ENCODE data around the gene RNASET2. TPM values are rescaled to one million over a fixed set of nuclear protein-coding genes. Genes with fewer than 3 reads are reported as not detected.
A peak's percentile ranks its signal among the peaks of the same experiment; 100 is the strongest.

The RNASET2 gene
- total and polyA plus RNA-seq, 2 of the 13 experiments (the other 11 are each of a cell fraction or from before 2014, with no cell fraction given), result 44.6 to 597 TPM

DNA sequence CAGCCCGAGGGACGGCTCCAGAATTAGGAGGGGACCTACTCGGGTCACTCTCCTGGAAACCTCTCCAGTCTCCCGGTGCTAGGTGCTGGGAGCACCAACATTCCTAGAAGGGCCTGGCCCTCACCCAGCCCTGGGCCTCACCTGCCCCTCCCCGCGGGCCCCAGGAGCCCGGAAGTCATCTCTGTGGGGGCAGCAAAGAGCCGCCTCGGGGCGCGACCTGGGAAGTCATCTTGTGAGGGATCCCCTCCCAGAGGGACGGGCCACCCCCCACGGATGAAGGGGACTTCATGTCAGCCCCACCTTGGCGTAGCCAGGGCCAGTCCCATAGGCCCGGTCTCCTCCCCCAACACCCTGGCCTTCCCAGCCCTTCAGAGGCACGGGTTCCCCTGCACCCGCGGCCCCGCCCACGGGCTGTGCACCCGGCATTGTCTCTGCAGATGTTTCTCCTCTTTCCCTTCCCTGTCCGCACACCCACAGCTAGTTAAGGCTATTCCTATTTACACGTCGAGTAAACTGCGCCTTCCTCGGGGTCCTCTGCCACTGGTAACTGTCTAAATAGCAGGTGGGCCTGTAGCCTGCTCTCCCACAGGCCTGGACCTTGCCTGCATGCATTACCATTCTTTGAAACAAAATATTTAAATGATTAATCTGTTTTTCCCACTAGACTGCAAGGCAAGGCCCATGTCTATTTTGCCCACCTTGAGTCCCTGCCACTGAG is 896 bp upstream of the RNASET2 start (continued):
- TF ChIP-seq ZNF746 (CRISPR knock-in tag; IDR thresholded peaks at IDR 0.05) (peak; percentile 94; the same call in 1 of the 2 replicates), ZEB1 (IDR thresholded peaks at IDR 0.05; ENCODE audit: insufficient replicate concordance, low read depth) (peak; percentile 29), NCOA1 (CRISPR knock-in tag; IDR thresholded peaks at IDR 0.05) (no peak), ZNF335 (CRISPR knock-in tag; IDR thresholded peaks at IDR 0.05) (peak; percentile 52), ZNF678 (CRISPR knock-in tag; IDR thresholded peaks at IDR 0.05) (no peak), ZNF7 (CRISPR knock-in tag; IDR thresholded peaks at IDR 0.05) (no peak), KDM5B (CRISPR knock-in tag; IDR thresholded peaks at IDR 0.05; ENCODE audit: borderline replicate concordance) (no peak; the same call in 1 of the 2 replicates), PAX8 (CRISPR knock-in tag; IDR thresholded peaks at IDR 0.05; ENCODE audit: borderline replicate concordance) (no peak), GABPA (IDR thresholded peaks at IDR 0.05; ENCODE audit: low read depth, low read length) (no peak), GABPA (CRISPR knock-in tag; IDR thresholded peaks at IDR 0.05; ENCODE audit: low read depth) (peak; percentile 87), ZNF572 (CRISPR knock-in tag; IDR thresholded peaks at IDR 0.05) (peak; percentile 71; the same call in 1 of the 2 replicates), AFF4 (CRISPR knock-in tag; IDR thresholded peaks at IDR 0.05) (no peak; the same call in 1 of the 2 replicates), ZSCAN12 (CRISPR knock-in tag; IDR thresholded peaks at IDR 0.05) (no peak), HNRNPL (IDR thresholded peaks at IDR 0.05; ENCODE audit: low read depth, low read length) (peak; percentile 78; the same call in 1 of the 2 replicates), SOX5 (CRISPR knock-in tag; IDR thresholded peaks at IDR 0.05; ENCODE audit: borderline replicate concordance) (peak; percentile 80; the same call in 1 of the 2 replicates), GZF1 (CRISPR knock-in tag; IDR thresholded peaks at IDR 0.05) (no peak), ZNF337 (CRISPR knock-in tag; IDR thresholded peaks at IDR 0.05; ENCODE audit: borderline replicate concordance, low read depth) (no peak; the same call in 1 of the 2 replicates), NBN (conservative IDR thresholded peaks at IDR 0.05) (no peak), SUZ12 (IDR thresholded peaks at IDR 0.05; ENCODE audit: low read depth, low read length) (no peak), NCOR1 (IDR thresholded peaks at IDR 0.05; ENCODE audit: borderline replicate concordance, low read length) (0 out of 2 replicates have a peak, but pooled peaks have one; percentile 48)
- TF ChIP-seq, protein P1, sequence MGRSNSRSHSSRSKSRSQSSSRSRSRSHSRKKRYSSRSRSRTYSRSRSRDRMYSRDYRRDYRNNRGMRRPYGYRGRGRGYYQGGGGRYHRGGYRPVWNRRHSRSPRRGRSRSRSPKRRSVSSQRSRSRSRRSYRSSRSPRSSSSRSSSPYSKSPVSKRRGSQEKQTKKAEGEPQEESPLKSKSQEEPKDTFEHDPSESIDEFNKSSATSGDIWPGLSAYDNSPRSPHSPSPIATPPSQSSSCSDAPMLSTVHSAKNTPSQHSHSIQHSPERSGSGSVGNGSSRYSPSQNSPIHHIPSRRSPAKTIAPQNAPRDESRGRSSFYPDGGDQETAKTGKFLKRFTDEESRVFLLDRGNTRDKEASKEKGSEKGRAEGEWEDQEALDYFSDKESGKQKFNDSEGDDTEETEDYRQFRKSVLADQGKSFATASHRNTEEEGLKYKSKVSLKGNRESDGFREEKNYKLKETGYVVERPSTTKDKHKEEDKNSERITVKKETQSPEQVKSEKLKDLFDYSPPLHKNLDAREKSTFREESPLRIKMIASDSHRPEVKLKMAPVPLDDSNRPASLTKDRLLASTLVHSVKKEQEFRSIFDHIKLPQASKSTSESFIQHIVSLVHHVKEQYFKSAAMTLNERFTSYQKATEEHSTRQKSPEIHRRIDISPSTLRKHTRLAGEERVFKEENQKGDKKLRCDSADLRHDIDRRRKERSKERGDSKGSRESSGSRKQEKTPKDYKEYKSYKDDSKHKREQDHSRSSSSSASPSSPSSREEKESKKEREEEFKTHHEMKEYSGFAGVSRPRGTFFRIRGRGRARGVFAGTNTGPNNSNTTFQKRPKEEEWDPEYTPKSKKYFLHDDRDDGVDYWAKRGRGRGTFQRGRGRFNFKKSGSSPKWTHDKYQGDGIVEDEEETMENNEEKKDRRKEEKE (IDR thresholded peaks at IDR 0.05), result no peak
- TF ChIP-seq, protein P2, sequence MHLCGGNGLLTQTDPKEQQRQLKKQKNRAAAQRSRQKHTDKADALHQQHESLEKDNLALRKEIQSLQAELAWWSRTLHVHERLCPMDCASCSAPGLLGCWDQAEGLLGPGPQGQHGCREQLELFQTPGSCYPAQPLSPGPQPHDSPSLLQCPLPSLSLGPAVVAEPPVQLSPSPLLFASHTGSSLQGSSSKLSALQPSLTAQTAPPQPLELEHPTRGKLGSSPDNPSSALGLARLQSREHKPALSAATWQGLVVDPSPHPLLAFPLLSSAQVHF (CRISPR knock-in tag; IDR thresholded peaks at IDR 0.05), result no peak; the same call in 1 of the 2 replicates
- TF ChIP-seq, protein P3, sequence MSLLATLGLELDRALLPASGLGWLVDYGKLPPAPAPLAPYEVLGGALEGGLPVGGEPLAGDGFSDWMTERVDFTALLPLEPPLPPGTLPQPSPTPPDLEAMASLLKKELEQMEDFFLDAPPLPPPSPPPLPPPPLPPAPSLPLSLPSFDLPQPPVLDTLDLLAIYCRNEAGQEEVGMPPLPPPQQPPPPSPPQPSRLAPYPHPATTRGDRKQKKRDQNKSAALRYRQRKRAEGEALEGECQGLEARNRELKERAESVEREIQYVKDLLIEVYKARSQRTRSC (CRISPR knock-in tag; IDR thresholded peaks at IDR 0.05; ENCODE audit: low read depth), result no peak

Data from HepG2 (cell line).